Left ventricle myocardium inferior (tissue), 1 donor: ENCODE data around the gene KCNT1. TPM values are rescaled to one million over a fixed set of nuclear protein-coding genes. Genes with fewer than 3 reads are reported as not detected.

Experiments
- DNase-seq: peaks from one replicate; pipeline ENCODE4 v3.0.0-alpha.2; 2020
- H3K27ac ChIP-seq: fragments of 200-600 bp; replicated peaks from 2 replicates; pipeline ENCODE4 v1.8.0; 2021
- H3K27me3 ChIP-seq: fragments of 200-600 bp; 2 replicates; pipeline ENCODE4 v1.8.0; 2021; ENCODE audit warnings: low read depth
- H3K36me3 ChIP-seq: fragments of 200-600 bp; 2 replicates; pipeline ENCODE4 v1.8.0; 2021
- H3K4me1 ChIP-seq: fragments of 200-600 bp; 2 replicates; pipeline ENCODE4 v1.8.0; 2021
- H3K4me3 ChIP-seq: fragments of 200-600 bp; 2 replicates; pipeline ENCODE4 v1.8.0; 2021; ENCODE audit warnings: mild to moderate bottlenecking, moderate library complexity
- H3K9me3 ChIP-seq: fragments of 200-600 bp; replicated peaks from 2 replicates; pipeline ENCODE4 v1.8.0; 2021
- CTCF ChIP-seq: fragments of 200-600 bp; IDR thresholded peaks from 2 replicates; pipeline ENCODE4 v1.8.0; 2021; ENCODE audit warnings: antibody characterized with exemption, mild to moderate bottlenecking, borderline replicate concordance
- intact Hi-C: fragments of 100-400 bp; cut with micrococcal nuclease; formaldehyde crosslinking; loops from one replicate; pipeline ENCODE4 v1.11.0; 2022
- total RNA-seq: library from RNA; stranded (reverse); fragmentation: NEBNext Ultra II Directional; extraction: Animal tissue kit (Norgen Biotek cat#: 25700); gene quantifications from one replicate; pipeline ENCODE4 v1.2.1, GENCODE V29; 2021
- donor health status: DM: no; HTN: yes; CAD: no; lungs with severe emphysema.

KCNT1 gene
- total RNA-seq, 1 donor from 2014 or later: 3.3 TPM

DNA sequence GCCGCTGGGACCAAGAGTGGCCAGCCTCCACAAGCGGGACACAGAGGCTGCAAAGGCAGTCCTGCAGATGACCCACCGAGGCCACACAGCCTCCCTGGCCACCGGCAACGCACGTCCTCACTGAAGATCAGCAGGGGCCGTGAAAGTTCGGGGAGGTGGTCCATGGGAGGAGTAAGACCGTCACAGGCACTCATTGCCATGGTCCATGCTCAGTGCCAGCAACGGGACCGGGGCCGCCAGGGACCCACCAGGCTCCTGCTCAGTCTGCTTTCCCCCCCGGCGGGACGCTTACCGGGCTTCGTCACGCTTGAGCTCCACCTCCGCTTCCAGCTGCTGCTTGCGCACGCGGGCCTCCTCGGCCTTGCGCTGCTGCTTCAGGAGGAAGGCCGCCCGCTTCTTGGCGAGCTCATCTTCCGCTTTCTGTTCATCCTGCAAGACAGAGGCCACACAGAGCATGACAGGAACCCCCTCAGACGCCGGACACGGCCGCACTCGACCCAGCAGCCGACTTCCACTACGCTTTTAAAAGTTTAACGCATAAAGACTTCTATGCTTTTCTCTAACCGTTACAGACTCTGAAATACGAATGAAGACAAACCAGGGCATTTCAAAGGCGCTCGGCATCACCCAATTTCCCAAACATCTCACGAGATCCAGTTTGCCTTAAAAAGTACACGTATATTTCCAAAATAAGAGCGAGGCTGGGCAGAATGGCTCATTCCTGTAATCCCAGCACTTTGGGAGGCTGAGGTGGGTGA, 116.9 kb downstream of the KCNT1 start:
- no peak for TF ChIP-seq CTCF
- Histone ChIP-seq H3K36me3 (peaks cover 100% of the 10 kb centered on the region), H3K27ac (no peak overlapping the region), H3K27me3 (no peaks in the 10 kb centered on the region), H3K9me3 (no peaks in the 10 kb centered on the region), H3K4me3 (no peak overlapping the region), H3K4me1 (no peaks in the 10 kb centered on the region)
- no peak for DNase-seq
- intact Hi-C loops: no loop called here

- H3K4me3 ChIP-seq: no peak overlapping the region
- DNase-seq: no peak
- intact Hi-C loops: no loop called here
- no peaks in the 10 kb centered on the region for H3K9me3 ChIP-seq
- no peaks in the 10 kb centered on the region for H3K4me1 ChIP-seq
- peaks cover 98% of the 10 kb centered on the region for H3K36me3 ChIP-seq
- no peak overlapping the region for H3K27ac ChIP-seq
- no peak for TF ChIP-seq CTCF
- no peaks in the 10 kb centered on the region for H3K27me3 ChIP-seq
These were observed 117.9 kb downstream of the KCNT1 start for GRCh38 chr9:135819905-135820304.

DNA sequence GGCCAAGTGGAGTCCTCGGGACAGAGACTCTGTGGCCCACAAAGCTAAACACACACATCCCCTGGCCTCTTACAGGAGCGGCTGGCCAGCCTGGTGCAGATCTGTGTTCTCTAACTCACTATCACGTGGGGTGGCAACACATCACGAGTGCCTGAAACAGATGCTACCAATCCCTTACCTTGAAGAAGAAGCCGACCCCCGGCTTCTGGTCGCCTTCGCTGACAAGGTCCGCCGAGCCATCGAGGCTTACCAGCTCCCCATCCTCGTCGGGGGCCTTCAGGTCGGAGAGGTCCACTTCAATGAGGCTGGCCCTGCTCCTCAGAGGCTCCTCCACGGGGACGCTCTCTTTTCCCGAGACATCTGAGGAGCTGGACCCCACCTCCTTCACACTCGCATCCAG, 118.7 kb downstream of the KCNT1 start:
- intact Hi-C loops: no loop called here

GRCh38 chr9:135821116-135821515, 119.1 kb downstream of the KCNT1 start:
- no peak for DNase-seq
- H3K27me3 ChIP-seq: no peaks in the 10 kb centered on the region
- H3K9me3 ChIP-seq: no peaks in the 10 kb centered on the region
- peaks cover 92% of the 10 kb centered on the region for H3K36me3 ChIP-seq
- no peak overlapping the region for H3K4me3 ChIP-seq
- H3K27ac ChIP-seq: no peak overlapping the region
- no peaks in the 10 kb centered on the region for H3K4me1 ChIP-seq
- intact Hi-C loops: no loop called here
- no peak for TF ChIP-seq CTCF

More for the DNA sequence above, 118.7 kb downstream of the KCNT1 start:
- TF ChIP-seq CTCF: no peak
- Histone ChIP-seq H3K27me3 (no peaks in the 10 kb centered on the region), H3K9me3 (no peaks in the 10 kb centered on the region), H3K4me1 (no peaks in the 10 kb centered on the region), H3K36me3 (peaks cover 93% of the 10 kb centered on the region), H3K4me3 (no peak overlapping the region), H3K27ac (no peak overlapping the region)
- no peak for DNase-seq

DNA sequence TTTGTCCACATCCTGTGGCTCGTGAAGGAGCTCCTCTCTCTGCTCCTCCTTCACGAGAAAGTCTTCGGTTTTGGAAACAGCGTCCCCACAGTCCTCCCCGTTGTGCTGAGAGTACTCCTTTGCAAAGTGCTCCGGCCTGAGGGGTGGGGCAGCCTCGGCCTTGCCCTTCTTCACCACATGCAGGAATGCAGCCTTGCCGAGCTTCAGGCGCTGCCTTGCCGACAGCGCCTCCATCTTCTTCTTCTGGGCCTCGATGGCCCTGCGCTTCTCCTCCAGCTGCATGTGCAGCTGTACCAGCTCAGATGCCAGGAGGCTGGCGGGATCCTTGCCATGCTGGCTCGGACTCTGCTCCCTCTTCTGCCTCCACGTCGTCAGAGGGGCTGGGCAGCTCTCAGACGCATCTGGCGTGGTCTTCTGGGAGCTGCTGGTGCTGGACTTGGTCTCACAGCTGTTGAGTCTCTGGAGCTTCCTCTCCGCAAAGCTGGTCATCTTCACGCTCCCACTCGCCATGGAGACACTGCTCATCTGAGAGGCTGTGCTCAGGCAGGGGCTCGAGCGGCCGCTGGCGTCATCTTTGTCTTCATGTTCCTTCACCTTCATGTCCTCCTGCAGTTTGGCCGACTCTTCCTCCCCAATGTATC, 119.9 kb downstream of the KCNT1 start:
- no peak overlapping the region for H3K27ac ChIP-seq
- no peaks in the 10 kb centered on the region for H3K4me1 ChIP-seq
- no peak for TF ChIP-seq CTCF
- no peaks in the 10 kb centered on the region for H3K9me3 ChIP-seq
- H3K36me3 ChIP-seq: peaks cover 86% of the 10 kb centered on the region
- intact Hi-C loops: no loop called here
- DNase-seq: no peak
- no peaks in the 10 kb centered on the region for H3K27me3 ChIP-seq
- no peak overlapping the region for H3K4me3 ChIP-seq
